NCI-H226 (cell line): ENCODE data around the gene THSD4.

Source experiments
- DNase-seq: peaks from one replicate; pipeline ENCODE4 v3.0.0-alpha.2; 2015

THSD4 gene

DNA sequence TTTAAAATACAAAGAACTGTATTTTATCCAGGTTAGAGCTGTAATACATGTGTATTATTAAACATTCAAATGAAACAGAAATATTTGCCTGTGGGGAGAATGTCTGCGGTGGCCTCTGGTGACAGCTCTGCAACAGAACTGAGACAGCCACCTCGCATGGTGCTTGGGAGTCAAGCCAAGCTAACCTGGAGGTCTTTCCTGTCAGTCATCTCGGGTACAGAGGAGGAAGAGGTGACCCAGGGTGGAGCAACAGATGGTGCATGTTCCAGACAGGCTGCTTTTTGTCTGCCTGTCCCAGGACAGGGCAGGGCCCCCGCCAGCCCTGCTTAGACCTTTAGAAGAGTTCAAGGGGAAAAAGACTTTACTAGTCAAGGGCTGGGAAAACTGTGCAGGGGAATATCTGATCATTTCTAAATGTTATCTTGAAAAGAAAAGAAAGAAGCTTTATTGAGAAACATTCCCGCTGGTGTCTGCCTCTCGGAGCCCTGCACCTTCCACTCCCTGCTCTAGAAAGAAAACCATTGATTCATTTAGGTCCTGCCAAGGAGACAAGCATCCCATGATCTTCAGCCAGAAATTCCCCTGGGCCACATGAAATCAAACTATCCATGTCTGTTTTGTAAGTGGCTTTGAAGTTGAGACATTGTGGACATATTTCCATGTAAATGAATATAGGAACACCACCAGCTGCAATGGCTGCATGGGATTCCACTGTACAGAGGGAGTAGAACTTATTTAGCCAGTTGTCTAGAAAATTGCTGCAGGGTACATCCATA is 689.6 kb downstream of the THSD4 start:
- DNase-seq: no peak

DNA sequence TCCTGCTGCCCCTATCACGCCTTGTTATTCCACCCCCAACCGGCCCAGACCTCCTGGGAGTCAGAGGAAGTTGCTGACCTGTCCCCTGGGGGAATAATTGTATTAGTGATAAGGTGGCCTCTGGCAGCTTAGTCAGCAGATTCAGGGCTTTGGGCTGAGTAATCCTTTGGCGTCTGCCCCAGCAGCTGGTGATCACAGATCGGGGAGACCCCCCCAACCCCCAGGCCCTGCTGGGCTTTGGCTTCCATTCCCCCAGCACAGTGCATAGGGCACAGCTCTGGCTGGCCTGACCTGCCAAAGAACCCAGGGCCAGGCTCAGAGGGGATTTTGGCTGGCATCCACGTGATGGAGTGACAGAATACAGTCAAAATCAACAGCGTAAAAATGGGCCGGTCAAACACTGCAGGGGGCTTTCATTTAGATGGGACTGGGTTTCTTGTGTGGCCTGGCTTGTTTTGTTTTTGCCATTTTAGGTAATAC is 691.2 kb downstream of the THSD4 start:
- peak; percentile 82 for DNase-seq

DNA sequence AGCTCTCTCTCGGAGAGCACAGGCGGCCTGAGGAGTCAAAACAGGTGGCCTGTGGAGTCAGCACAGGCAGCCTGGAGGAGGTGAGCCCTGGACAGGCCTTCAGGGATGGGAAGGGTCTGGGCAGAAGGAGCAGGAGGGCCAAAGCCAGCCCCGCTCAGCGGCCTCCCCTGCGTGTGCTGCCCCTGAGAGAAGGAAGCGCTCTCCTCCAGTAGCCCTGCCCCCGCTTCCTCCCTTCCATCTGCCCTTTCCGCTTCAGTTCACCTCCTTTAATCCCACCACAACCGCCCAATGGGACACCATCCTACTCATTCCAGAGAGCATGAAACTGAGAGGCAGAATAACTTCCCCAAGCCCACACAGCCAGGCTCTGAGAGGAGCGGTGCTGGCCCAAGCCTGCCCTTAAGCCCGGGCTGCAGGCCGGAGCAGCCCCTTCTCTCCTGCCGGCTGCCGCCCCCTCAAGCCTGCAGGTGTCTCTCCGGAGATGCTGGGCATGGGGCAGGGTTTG is 691.9 kb downstream of the THSD4 start:
- peak; percentile 33 for DNase-seq

DNA sequence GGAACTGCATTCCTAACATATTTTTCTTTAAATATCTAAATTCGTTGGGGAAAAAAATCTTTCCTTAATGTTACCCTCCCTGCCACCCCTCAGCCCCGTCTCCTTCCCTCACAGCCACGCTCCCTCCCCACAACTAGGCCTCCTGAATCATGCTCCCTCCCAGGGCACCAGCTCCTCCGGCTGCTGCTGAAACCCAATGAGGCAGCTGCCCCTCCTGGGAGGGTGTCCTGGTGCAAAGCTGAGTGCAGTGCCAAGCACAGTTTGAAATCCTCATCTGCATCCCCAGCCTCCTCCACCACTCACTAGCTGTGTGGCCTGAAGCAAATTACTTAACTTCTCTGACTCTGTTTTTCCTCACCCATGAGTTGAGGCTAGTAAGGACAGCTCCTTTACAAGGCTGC is 692.4 kb downstream of the THSD4 start:
- peak; percentile 83 for DNase-seq

DNA sequence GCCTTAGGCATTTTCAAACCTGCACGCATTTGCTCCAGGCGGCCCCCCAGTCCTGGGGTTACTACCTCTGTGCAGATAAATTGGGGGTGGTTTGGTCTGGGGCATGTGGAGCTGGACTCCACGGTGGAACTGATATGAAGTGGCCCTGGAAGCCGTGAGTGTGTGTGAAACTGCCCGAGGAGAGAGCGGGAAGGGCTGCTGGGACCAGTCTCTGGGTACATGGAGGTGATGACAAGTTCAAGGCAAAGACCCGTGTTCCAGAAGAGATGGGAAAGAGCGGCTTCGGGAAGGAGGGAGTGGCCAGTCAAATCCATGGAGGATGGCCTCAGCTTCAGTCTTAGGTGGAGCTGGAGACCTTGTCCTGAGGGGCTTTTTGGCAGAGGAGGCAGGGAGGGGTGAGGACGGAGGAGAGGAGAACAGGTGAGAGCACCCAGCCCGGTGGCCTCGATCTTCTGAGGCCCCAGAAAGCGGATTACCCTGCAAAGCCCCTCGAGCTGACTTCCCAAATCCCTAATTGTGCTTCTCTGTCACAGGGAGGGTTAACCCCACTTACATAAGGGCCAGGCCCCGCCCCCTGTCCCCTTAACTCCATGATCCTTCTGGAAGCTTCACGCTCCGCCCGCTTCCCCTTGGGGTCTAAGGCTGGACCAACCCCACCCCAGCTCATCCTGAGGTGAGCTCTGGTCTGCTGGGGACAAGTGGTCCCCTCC is 693.2 kb downstream of the THSD4 start:
- no peak for DNase-seq

DNA sequence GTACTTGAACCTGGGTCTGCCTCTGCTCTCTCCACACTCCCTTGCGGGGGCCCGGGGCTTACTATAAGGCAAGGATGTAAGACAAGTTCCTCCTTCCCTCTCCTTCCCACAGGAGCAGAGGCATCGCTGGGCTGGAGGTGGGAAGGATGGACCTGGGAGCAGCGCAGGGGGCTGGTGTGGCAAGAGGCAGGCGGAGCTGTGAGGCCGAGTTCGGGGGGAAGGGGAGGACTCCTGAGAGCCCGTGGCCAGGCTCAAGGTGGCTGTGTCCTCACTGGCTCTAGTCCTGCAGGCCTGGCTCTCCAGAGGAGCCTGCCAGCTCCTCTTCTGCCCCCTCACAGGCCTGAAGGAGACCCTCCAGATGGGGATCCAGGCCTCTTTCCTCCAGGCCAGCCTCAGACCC is 694.1 kb downstream of the THSD4 start:
- no peak for DNase-seq

DNA sequence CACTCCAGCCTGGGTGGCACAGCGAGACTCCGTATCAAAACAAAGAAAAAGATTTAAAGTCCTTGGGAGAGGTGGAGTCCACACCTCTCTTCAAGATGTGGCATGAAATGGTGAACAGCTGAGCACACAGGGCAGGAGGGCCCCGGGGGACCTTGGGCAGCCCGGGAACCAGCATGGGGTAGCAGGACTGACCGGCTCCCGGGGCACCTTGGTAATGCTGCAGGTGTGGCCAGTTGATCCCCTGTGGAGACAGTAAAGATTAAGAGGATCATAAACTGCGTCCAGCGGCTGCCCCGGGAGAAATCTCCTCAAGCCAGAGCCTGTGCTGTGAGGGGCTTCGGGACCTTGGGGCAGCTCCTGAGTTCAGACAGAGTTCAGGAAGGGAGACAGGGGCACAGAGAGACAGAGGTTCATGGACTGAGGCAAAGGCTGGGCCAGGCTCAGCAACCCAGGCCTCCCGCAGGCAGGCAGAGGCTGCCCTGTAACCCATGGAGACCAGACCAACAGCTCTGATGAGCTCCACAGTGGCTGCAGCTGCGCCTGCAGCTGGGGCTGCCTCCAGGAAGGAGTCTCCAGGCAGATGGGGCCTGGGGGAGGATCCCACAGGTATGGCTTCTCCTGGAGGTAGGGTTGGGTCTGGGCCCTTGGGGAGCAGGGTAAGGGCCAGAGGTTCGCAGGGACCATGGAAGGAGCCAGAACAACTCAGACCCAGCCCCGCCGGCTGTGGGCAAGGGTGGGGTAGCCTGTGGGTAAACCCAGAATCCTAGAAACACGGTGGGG is 695.2 kb downstream of the THSD4 start, which contains the start of gene NR2E3:
TSS of gene NR2E3 (plus strand) at position 299 of the 780 bp plus-strand sequence. CDS start at position 489, 190 bp downstream.
- no peak for DNase-seq

DNA sequence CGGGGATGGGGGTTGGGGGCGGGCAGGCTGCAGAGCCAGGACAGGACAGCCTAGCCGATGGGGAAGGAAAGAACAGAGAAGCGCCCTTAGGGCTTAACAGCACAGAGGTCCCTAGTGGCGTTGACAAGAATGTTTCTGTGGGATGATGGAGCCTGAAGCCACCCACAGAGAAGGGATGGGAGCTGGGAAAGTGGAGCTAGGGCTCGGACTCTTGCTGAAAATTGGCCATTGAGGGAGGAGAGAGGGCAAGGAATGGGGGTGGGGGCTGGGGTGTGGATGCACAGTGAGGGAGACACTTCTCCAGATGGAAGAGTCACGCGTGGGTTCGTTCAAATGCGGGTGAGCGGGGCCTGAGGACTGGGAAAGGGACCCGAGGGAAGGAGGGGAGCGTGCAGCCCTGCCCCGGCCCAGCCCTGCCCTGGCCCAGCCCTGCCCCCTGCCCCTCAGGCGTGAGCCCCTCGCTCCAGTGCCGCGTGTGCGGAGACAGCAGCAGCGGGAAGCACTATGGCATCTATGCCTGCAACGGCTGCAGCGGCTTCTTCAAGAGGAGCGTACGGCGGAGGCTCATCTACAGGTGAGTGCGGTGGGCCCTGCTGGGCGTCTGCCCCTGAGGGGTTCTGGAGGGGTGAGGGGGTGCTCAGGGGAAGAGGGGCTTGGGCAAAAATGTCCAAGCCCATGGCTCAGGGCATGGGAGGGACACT is 695.9 kb downstream of the THSD4 start:
- DNase-seq: no peak

DNA sequence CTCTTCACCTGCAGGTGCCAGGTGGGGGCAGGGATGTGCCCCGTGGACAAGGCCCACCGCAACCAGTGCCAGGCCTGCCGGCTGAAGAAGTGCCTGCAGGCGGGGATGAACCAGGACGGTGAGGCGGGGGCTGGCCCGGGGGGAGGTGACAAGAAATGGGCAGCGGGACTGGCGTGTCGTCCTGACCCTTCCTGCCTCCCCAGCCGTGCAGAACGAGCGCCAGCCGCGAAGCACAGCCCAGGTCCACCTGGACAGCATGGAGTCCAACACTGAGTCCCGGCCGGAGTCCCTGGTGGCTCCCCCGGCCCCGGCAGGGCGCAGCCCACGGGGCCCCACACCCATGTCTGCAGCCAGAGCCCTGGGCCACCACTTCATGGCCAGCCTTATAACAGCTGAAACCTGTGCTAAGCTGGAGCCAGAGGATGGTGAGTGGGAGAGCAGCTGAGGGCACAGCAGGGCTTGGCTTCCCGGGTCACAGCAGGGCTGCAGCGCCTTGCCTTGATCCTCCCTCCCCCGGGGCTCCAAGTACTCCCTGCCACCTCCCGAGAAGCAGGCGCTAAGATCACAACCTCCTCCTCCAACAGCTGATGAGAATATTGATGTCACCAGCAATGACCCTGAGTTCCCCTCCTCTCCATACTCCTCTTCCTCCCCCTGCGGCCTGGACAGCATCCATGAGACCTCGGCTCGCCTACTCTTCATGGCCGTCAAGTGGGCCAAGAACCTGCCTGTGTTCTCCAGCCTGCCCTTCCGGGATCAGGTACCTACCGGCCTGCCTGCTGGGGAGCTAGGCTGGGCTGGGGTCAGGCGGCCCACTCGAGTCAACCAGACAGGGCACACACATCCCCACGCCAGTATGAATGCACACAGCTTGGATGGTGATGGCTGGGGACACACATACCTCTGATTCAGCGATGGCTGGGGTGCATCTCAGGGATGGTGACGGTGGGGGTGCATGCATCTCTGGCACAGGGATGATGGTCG is 696.8 kb downstream of the THSD4 start:
- no peak for DNase-seq

DNA sequence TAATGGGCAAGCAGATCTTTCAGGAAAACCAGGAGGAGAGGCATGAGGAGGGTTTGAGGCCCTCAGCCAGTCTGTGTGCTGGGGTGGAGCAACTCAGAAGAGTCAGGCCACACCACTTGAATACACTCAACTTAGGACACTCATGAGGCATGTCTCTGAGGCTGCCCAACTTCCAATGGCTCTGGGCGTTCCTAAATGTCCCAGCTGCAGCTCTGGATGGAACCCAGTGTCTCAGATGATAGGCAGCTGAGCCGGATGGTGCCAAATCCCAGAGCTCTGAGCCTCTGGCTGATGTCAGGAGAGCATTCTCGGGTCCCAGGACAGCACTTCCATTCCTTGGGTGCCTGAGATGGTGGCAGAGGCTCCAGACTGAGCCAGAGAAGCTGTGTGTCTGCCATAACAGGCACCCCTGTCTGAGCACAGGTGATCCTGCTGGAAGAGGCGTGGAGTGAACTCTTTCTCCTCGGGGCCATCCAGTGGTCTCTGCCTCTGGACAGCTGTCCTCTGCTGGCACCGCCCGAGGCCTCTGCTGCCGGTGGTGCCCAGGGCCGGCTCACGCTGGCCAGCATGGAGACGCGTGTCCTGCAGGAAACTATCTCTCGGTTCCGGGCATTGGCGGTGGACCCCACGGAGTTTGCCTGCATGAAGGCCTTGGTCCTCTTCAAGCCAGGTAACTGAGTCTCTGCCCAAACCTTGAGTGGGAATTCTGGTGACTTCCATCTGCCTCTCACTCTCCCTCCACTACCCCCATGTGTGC is 697.9 kb downstream of the THSD4 start:
- no peak for DNase-seq

DNA sequence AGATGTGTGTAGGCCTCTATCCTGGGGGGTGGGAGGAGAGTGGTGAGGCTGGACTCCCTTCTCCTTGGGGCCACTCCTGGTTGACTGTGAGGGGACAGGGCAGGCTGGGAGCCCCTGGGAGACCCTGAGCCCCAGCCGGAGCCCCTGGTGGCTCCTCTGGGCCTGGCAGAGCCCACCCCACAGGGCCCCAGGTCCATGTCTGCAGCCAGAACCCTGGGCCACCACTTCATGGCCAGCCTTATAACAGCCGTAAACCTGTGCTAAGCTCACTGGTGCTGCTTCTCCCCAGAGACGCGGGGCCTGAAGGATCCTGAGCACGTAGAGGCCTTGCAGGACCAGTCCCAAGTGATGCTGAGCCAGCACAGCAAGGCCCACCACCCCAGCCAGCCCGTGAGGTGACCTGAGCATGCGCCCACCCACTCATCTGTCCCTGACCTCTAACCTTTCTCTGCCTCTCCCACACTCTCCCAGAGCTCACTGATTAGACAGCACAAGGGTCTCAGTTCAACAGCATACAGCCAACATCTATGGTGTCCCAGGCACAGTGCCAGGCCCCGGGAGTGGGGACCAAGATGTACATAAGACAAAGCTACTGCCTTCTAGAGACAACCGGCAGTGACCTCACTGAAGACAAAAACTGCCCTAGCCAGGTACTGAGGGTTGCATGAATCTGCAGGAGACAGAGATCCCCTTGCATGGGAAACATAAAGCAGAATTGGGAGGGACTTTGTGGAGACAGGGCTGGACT is 698.6 kb downstream of the THSD4 start:
- no peak for DNase-seq

DNA sequence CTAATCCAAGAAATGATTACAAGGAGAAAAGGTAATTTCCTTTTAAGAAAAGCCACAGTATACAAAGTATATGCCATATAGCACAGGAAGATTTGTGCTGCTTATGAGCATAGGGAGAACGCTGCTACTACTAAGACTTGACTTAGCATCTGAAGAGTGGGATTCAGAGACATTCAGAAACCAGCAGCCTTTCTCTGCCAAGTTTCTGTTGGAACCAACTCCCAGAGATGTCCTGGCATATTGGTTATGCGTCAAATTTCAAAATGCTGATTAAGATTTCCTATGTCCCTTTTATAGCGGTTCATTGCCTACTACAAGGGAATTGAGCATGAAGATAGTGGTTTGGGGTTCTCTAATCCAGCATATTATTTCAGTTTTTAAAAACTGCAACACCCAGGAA is 700.0 kb downstream of the THSD4 start:
- no peak for DNase-seq

DNA sequence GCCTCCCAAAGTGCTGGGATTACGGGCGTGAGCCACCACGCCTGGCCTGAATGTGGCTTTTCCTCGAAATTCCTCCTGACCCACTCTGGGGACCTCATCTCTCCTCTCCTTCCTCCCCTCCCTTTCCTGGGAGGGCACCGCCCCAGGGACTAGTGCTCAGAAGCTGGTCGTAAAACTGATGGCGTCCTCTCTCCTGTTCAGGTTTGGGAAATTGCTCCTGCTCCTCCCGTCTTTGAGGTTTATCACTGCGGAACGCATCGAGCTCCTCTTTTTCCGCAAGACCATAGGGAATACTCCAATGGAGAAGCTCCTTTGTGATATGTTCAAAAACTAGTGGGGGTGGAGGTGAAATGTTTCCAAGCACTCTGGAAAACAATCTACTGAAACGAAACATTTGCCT is 702.1 kb downstream of the THSD4 start:
- DNase-seq: no peak

DNA sequence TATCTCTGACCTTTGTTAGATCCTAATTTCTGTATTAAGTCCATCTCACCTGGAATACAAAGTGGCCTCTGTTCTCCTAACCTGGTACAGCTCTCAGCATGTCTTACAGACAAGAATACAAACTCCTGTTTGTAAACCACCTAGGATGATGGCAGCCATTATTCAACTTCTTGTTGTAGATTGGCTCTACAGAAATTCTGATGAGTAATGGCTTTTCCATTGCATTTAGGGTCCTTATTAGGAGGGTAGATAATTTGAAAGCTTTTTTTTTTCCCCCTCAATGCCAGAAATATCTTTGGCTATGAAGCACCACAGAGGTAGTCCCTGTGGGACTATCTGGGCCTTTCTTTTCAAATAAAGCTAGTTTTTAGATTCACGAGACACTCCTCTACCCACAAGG is 704.9 kb downstream of the THSD4 start:
- no peak for DNase-seq

DNA sequence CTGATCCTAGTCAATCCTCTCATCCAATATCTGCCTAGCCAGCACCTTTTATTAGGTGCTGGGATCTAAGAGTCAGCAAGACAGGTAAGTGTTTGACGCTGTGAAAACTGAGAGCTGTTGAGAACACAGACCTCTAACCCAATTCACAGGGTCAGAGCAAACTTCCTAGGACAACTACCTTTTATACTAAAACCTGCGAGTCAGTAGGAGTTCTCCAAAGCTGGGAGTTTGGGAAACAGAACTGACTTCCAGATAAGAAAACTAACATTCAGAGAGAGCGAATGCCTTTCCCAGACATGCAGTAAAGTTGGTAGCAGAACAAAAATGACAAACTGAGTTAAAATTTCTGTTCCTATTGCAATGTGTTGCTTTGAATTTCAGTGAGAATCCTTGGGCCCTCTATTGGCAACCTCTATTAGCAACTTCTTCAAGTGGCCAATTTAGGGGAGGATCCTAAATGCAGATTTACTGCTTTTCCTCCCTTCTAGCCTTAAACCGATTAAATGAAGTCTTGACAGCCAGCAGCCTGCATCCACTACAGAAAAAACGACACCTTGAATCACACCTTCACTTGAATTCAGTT is 706.4 kb downstream of the THSD4 start:
- DNase-seq: no peak

DNA sequence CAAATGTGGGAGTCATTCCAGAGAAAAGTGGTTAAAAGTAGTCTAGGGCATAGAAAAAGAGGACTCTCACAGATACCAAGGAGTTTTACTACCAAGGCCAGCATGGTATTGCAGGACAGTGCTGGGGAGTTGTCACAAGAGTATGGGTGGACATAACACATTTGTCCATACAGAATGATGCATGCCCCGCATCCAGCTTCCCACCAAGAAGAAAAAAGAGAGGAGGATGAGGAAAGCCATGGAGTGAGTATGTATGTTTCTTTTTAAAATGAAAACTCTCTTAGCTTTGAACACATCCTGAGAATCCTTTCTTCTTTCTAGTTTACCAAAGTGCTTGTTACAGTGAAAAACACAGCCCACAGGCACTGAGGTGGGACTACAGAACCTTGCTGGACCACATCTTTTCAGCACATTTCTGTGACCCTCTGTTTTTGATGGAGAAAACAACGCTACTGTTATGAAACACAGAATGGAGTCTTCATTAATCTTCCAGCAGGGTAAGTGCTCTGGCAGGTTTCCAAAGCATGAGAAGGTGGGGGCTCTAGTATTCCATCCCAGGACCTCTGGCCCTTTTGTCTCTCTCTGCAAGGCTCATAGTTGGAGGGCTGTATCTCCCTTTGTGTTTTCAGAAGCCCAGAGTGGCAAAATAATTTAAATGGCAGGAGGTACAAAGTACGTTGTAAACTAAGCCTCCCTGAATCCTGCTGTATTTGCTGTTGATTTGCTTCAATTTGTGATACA is 707.8 kb downstream of the THSD4 start:
- DNase-seq: no peak

DNA sequence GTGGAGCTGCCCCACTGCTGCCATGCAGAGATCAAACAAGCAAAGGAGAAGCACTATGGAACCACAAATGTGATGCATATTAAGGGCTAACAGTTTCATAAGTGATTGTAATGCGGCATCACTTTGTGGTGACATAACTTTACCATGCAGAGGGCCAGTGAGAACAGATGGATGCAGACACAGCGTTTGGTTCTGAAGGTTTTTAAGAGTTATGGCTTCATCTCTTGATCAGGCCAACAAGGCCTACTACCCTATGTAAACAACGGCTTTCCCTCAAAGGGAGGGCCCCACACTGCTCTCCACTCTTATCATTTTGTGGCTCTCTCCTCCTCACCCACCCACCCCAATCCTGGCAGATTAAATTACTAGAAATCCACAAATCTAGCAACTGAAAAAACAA is 708.5 kb downstream of the THSD4 start:
- no peak for DNase-seq

DNA sequence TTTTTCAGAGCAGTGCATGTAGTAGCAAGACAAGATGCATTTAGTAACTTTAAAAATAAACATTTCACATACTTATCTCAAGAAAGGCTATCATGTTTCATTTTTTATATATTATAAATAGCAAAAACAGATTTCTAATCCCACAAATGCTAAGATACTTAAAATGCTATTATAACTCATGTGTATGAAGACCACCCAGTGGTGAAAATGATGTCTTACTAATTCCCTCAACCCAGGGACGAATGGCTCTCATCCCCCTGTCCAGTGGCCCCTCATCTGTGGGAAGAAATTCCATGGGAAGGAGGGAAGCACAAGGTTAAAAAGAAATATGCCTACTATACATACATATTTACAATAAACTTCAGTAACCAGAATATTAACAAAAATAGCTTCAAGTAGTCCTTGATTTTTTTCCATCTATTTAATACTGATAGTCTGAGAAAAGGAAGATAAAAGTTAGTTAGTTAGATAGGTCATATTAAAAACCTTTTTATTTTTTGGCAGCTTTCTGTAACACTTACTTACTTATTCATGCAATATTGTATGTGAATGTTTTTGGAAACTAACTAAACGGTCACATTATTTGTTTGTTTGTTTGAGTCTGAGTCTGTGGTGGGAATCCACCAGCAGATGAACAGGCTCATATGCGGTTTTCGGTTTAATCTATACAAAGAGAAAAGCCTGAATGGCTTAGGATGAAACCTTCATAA is 709.9 kb downstream of the THSD4 start:
- DNase-seq: no peak
